GM13977 (cell line): ENCODE measurements around the gene TRAF3IP1.

Source experiments
- DNase-seq: peaks from one replicate; pipeline ENCODE4 v3.0.0; 2012; ENCODE audit warnings: low spot score
- in situ Hi-C: fragments of 300-500 bp; cut with MboI; formaldehyde crosslinking; loops from one replicate; pipeline ENCODE4 v1.12.0; 2022; ENCODE audit warnings: low sequenced_read_pairs, low pct_unique_long_range_greater_than_20kb, mixed read lengths, inconsistent platforms; ENCODE audit not compliant: unreplicated experiment
- TF ChIP-seq, protein P1 (sequence below): IDR thresholded peaks from 2 replicates; pipeline ENCODE4 v1.5.1; 2012; ENCODE audit warnings: mild to moderate bottlenecking, control low read depth; ENCODE audit not compliant: insufficient read depth; ENCODE audit errors: extremely low read depth, missing control alignments

The TRAF3IP1 gene

DNA sequence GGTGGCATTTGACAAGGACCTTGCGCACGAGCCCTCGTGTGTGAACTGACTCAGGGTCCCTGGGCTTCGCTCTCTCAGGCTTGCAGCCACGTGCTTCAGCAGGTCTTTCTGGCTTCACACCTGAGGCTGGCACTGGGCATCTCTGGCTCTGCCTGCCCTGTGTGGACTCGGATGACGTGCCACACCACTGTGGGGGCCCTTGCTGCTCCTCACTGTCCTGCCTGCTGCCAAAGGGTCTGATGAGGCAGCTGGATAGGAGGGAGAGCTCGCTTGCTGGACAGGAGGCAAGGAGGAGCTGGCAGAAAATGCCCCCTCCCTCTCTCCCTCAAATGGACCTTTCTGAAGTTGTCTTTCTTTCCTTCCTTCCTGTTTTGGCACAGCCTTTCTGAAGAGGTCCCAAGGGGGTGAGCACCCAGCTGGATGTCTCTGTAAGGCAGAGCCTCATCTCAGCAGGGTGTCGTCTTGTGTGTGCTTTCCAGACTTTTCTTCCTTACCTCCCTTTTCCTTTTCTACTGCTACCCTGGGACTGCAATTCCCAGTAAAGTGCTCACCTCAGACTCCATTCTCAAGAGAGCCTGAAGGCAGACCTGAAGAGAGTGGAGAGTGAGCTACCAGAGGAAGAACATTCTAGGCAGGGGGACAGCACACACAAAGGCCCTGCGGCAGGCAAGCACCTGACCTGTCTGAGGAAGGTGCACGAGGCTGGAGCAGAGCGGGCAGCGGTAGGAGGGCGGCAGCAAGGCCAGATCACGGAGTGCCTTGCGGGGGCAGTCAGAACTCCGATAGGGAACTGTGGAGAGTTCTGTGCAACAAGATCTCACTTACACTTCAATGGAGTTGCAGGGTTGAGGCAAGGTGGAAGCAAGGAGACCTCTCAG lies 37.2 kb upstream of the TRAF3IP1 start:
- in situ Hi-C loops, result no loop called here
- no peak for DNase-seq
- TF ChIP-seq, protein P1, sequence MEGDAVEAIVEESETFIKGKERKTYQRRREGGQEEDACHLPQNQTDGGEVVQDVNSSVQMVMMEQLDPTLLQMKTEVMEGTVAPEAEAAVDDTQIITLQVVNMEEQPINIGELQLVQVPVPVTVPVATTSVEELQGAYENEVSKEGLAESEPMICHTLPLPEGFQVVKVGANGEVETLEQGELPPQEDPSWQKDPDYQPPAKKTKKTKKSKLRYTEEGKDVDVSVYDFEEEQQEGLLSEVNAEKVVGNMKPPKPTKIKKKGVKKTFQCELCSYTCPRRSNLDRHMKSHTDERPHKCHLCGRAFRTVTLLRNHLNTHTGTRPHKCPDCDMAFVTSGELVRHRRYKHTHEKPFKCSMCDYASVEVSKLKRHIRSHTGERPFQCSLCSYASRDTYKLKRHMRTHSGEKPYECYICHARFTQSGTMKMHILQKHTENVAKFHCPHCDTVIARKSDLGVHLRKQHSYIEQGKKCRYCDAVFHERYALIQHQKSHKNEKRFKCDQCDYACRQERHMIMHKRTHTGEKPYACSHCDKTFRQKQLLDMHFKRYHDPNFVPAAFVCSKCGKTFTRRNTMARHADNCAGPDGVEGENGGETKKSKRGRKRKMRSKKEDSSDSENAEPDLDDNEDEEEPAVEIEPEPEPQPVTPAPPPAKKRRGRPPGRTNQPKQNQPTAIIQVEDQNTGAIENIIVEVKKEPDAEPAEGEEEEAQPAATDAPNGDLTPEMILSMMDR, result no peak

DNA sequence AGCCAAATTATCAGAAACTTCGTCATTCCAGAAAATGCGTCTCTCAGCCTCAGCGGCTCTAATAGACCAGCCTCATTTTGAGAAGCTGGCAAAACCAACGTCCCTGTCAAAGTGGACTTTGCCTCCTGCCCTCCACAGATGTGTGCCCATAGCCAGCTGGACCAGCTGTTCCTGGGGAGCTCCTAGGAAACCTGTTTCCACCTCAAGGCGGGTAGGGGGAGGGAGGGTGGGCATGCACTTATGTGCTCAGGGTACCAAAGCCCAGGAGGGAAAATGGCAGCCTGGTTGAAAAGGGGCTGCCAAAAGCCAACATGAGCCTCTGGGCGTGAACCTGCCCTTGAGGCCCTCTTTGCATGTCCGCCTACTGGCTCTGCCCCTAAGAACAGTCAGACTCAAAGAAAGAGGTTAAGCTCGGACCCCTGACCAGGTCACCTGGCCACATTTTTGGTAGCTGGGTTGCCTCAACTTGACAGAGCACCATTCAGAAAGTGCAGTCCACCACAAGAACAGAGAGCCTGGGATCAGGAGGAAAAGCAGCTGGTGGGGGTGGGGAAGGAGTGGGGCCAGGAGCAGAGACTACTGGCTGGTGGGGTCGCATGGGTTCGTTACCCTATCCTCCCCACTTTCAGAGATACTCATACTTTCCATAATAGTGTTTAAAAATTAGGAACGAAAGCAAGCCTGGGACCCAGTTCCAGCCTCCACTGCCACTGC lies 35.4 kb upstream of the TRAF3IP1 start:
- TF ChIP-seq, protein P1, result no peak
- DNase-seq, result no peak
- in situ Hi-C loops, result no loop called here

DNA sequence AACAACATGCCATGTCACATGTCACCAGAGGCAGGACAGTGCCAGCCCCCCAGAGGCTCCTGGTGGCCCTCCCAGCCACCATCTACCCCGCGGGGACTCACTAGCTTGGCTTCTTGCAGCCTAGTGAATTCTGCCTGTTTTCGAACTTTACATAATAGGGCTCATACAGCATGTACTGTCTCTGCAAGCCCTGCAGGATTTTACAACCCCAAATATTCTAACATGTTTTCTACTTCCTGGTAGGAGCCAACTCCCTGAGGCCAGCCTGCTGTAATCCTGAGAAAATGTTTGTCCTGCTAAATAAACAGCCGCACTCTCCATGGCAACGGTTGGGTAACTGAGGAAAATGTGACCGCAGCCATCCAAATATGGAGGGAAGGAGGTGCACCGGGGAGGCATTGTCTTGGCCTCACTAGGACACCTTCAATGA lies 34.6 kb upstream of the TRAF3IP1 start:
- TF ChIP-seq, protein P1, result no peak
- DNase-seq, result no peak
- in situ Hi-C loops, result no loop called here

DNA sequence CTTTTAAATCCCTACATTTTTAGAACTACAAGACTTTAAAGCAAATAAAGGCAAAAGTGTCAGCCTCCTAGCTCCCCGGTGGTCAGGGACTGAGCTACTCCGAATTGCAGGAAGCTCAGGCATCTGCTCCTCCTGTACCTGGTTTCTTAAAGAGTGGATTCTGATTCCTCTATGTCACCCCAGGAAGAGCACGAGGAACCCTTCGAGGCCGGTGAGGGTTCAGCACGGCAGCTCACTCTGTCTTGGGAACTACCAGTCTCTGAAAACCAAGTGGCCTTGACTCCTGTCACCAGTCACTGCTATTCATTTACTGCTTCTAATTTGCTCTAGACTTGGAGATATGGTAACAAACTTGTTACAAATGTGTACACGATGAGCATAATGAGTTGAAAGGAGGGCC lies 34.2 kb upstream of the TRAF3IP1 start:
- TF ChIP-seq, protein P1, result no peak
- in situ Hi-C loops, result no loop called here
- DNase-seq, result no peak

DNA sequence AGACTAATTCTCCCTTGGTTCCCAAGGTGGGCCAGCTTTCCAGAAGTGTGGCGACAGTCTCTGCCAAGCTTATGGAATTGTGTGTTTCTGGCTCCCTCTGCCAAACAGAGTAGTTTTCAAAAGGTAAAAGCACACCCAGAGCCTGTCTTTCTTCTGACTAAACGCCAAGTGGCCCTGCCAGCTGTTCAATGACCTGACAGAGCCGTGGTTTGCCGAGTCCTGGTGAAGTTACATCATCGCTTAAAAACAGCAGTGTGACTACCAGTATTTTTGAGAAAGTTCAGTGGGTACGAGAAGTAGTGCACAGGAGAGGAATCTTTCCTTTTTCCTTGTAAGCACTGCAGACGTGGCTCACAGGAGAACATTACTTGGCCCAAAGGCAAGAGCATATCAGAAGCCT lies 33.8 kb upstream of the TRAF3IP1 start:
- in situ Hi-C loops, result no loop called here
- TF ChIP-seq, protein P1, result no peak
- DNase-seq, result no peak

DNA sequence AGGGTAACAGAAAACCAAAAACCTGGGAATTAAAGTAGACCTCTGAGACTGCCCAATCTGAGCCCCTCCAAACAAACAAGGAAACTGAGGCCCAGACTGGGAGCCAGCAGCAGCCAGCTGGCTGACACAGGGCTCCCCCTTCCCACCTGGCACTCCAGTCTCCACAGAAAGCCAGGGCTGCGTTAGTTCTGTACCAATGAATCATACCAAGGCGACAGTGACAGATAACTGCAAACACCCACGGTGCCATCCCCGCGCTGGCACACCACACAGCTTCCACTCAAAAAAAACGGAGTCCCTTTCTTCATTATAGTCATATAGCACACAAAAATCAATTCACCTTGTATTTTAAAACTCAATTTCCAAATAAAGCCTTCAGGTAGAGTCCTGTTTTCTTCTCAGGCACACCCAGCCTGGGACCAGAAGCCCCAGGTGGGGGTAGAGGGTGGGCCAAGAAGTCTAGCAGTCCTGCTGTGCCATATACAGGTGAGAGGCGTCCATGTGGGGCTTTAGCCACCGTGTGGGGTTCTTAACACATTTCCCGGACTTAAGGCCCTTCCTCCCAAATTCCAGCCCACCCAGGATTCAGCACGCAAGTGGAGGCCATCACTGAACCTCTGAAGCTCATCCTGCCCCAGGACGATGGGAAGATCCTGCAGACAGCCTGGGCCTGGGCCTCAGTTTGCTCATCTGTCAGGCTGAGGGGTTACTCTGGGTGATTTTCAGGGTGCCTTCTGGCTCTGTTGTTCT lies 33.2 kb upstream of the TRAF3IP1 start:
- in situ Hi-C loops, result no loop called here
- TF ChIP-seq, protein P1, result no peak
- no peak for DNase-seq
